ENCODE results near the gene MED16.
"Not testable (repeated sequence)": the region's sequence is repeated elsewhere in the genome, so short reads cannot be mapped to it uniquely, and the experiment has no call there.

GRCh38 chr19:853614-854220, 39.3 kb downstream of the MED16 start:
- TF ChIP-seq, protein P1, sequence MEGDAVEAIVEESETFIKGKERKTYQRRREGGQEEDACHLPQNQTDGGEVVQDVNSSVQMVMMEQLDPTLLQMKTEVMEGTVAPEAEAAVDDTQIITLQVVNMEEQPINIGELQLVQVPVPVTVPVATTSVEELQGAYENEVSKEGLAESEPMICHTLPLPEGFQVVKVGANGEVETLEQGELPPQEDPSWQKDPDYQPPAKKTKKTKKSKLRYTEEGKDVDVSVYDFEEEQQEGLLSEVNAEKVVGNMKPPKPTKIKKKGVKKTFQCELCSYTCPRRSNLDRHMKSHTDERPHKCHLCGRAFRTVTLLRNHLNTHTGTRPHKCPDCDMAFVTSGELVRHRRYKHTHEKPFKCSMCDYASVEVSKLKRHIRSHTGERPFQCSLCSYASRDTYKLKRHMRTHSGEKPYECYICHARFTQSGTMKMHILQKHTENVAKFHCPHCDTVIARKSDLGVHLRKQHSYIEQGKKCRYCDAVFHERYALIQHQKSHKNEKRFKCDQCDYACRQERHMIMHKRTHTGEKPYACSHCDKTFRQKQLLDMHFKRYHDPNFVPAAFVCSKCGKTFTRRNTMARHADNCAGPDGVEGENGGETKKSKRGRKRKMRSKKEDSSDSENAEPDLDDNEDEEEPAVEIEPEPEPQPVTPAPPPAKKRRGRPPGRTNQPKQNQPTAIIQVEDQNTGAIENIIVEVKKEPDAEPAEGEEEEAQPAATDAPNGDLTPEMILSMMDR (conservative IDR thresholded peaks at IDR 0.05; ENCODE audit: low read depth, low read length), result not testable (repeated sequence)
- not testable (repeated sequence) for TF ChIP-seq EZH2 (IDR thresholded peaks at IDR 0.05; ENCODE audit: borderline replicate concordance, low read depth, low read length, poor library complexity, severe bottlenecking)
